ENCODE data around the gene IL1RAP.

- TF ChIP-seq EZH2phosphoT487 (IDR thresholded peaks at IDR 0.05; ENCODE audit: unreplicated experiment) (no peak), CTCF (conservative IDR thresholded peaks at IDR 0.05; ENCODE audit: low read depth in 2 of 2) (no peak), ZNF462 (CRISPR knock-in tag; IDR thresholded peaks at IDR 0.05) (no peak)
Observed at GRCh38 chr3:190690246-190690645, 176.4 kb downstream of the IL1RAP start.
